ENCODE results near the gene IL17RA.

DNA sequence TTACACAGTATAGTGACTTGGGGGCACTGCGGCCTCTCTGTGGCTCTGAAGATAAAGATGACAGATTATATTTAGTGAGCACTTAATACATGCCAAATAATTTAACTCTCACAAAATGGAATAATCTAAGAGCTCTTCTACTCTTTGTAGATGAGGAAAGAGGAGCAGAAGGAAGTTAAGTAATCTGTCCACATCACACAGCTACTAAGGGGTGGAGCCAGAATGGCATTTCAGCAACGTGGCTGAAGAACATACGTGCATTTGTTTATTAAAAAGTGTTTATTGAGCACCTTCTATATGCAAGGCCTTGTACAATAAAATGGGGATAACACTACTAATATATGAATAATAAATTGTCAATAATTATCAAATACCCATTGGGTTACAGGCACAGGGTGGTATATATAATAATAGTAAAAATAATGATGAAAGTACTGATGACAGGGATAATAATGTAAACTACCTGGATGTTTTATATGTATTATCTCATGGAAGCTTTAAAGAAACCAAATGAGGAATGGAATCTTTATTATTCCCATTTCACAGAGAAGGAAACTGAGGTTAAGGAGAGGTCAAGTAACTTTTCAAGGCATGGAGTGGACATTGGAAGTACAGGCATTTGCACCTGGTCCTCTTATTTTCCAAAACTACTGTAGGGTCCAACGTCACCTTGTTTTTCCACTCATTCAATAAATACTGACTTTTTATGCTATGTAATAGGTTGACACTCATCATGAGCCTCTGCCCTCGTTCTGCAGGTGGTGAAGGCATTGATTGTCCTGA, 38.0 kb upstream of the IL17RA start:
- TF ChIP-seq, protein P1, sequence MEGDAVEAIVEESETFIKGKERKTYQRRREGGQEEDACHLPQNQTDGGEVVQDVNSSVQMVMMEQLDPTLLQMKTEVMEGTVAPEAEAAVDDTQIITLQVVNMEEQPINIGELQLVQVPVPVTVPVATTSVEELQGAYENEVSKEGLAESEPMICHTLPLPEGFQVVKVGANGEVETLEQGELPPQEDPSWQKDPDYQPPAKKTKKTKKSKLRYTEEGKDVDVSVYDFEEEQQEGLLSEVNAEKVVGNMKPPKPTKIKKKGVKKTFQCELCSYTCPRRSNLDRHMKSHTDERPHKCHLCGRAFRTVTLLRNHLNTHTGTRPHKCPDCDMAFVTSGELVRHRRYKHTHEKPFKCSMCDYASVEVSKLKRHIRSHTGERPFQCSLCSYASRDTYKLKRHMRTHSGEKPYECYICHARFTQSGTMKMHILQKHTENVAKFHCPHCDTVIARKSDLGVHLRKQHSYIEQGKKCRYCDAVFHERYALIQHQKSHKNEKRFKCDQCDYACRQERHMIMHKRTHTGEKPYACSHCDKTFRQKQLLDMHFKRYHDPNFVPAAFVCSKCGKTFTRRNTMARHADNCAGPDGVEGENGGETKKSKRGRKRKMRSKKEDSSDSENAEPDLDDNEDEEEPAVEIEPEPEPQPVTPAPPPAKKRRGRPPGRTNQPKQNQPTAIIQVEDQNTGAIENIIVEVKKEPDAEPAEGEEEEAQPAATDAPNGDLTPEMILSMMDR (IDR thresholded peaks at IDR 0.05; ENCODE audit: poor library complexity, severe bottlenecking) = no peak
- no peak for TF ChIP-seq MXI1 (conservative IDR thresholded peaks at IDR 0.05; ENCODE audit: poor library complexity, severe bottlenecking)
- no peak for TF ChIP-seq RAD21 (conservative IDR thresholded peaks at IDR 0.05)
